Central memory CD4-positive, alpha-beta T cell (primary cell): ENCODE results near the gene NUP42.
"Not testable (repeated sequence)": the region's sequence is repeated elsewhere in the genome, so short reads cannot be mapped to it uniquely, and the experiment has no call there.

Experiments
- DNase-seq: peaks from one replicate; pipeline ENCODE4 v3.0.0; 2022
- total RNA-seq, 3 experiments: gene quantifications; one replicate each; lab custom pipeline; 2026; lab: John Stamatoyannopoulos, UW

NUP42 gene, protein sequence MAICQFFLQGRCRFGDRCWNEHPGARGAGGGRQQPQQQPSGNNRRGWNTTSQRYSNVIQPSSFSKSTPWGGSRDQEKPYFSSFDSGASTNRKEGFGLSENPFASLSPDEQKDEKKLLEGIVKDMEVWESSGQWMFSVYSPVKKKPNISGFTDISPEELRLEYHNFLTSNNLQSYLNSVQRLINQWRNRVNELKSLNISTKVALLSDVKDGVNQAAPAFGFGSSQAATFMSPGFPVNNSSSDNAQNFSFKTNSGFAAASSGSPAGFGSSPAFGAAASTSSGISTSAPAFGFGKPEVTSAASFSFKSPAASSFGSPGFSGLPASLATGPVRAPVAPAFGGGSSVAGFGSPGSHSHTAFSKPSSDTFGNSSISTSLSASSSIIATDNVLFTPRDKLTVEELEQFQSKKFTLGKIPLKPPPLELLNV
- 20.3 to 35.0 (median 34.9) reads per million in 3 experiments for total RNA-seq

GRCh38 chr7:23181684-23182553 is at the start of gene NUP42:
TSS of gene NUP42 (plus strand) at chr7:23182048. CDS start at chr7:23182086, 38 bp downstream.
- peak; percentile 93 for DNase-seq

GRCh38 chr7:23133797-23134196 is 48.1 kb upstream of the NUP42 start:
- DNase-seq: no peak

DNA sequence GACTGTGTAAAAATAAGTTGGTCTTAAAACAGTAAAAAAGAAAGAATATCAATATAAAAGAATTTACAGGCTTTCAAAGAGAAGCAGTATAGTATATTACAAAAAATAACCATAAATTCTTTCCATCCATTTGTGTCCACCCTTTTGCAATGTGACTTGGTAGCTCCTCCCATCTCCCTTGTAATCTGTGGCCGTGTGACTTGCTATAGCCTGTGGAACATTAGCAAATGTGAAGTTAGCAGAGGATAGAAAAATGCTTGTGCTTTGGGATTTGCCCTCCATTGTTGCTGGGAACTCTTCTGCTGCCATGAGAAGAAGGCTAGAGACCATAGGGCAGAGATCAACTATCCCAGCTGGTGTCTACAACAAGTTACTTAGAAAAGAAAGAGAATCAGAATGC is 46.1 kb upstream of the NUP42 start:
- no peak for DNase-seq

DNA sequence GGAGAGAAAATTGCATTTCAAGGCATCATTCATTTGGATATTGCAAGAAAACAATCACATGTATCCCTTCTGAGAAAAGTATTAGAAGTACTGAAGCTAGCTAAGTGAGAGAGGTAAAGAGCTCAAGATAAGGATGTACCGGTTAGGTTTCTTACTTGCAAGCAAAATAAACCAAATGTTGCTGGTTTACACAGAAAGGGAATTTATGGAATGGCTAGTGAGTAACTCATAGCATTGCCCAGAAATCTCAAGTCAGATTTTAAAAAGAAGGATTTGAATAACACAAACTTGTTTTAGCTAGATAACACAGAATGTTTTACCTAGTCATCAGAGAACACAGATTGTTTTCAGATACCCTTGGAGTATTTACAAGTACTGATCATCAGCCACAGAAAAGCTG is 45.6 kb upstream of the NUP42 start:
- DNase-seq: no peak

DNA sequence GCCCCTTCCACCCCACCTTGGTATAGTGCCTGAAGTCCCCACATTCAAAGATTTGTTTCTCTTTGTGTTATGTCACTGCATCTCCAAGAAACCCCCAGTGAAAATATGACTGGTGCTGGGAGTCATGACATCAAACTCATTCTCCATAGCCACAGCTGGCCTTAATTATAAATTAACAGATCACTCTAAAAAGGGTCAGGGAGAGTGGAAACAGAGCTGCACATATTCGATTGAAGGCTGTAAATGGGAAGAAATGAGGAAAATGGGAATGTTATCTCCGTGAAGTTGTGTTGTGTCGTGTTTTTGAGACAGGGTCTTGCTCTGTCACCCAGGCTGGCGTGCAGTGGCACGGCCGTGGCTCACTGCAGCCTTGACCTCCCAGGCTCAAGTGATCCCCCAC is 24.2 kb upstream of the NUP42 start:
- DNase-seq: no peak

DNA sequence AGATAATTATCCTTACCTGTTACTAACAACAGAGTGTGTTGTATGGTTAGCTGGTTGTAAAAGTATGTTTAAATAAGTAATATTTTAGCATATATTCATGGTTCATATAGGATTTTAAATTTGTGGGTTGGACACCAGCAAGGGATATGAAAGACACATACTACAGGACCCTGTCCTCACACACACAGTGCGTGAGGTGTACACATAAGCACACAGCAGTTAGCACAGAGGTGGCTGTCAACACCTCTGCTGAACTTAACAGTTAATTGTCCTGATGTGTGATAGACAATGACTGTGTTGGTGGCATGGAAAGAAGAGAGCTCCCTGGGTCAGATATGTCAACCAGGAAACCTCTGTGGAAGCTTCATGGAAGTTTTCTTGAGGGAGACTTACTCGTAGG is 23.3 kb upstream of the NUP42 start:
- DNase-seq: no peak

GRCh38 chr7:23161482-23161881 is 20.4 kb upstream of the NUP42 start:
- DNase-seq: no peak

DNA sequence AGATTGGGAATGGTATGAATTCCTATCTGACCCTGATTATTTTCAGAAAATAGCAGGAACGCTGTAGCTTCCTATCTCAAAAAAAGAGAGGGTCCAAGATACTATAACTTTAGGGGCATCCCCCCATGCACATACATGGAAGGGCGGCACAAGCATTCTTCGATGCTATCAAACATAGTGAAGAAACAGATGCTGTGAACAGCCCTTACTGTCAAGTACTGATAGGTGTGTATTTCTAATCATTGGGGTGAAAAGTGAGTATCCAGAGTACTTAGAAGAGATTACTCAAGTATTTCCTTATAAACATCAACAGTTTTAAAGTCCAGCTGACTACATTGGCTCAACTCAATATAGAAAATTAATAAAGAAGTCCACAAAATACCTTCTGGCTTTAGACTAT is 17.0 kb upstream of the NUP42 start:
- DNase-seq: no peak

DNA sequence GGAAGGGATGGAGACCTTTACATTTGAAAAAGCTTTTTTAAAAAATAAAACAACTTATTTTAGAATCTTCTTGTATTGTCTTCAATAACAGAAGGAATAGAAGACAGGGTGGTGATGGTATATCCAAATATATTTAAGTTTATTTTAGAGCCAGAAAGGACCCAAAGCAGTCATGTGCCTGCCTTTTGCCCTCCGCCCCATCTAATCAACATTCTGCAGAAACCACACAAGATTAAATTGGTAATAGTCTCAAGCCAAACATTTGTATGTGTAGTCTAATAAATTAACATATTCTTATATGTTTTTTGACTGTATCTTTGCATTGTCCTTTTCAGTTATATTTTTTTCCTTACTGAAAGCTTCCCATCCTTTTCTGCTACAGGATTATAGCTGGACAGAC is 16.5 kb upstream of the NUP42 start:
- no peak for DNase-seq

DNA sequence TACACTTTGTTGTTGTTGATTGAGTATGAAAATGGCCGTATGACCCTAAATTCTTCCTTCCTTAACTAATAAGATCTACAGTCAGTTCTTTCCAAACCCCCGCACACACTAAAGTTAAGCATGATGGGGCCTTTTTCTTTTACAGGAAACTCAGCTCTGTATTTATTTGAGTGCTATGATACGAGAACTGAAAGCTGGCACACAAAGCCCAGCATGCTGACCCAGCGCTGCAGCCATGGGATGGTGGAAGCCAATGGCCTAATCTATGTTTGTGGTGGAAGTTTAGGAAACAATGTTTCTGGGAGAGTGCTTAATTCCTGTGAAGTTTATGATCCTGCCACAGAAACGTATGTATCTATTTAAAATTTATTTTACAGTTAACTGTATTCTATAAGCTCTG is 14.2 kb upstream of the NUP42 start:
- no peak for DNase-seq

GRCh38 chr7:23168111-23168885 is 13.6 kb upstream of the NUP42 start:
- DNase-seq: no peak

GRCh38 chr7:23175938-23176337 is 5.9 kb upstream of the NUP42 start:
- no peak for DNase-seq

DNA sequence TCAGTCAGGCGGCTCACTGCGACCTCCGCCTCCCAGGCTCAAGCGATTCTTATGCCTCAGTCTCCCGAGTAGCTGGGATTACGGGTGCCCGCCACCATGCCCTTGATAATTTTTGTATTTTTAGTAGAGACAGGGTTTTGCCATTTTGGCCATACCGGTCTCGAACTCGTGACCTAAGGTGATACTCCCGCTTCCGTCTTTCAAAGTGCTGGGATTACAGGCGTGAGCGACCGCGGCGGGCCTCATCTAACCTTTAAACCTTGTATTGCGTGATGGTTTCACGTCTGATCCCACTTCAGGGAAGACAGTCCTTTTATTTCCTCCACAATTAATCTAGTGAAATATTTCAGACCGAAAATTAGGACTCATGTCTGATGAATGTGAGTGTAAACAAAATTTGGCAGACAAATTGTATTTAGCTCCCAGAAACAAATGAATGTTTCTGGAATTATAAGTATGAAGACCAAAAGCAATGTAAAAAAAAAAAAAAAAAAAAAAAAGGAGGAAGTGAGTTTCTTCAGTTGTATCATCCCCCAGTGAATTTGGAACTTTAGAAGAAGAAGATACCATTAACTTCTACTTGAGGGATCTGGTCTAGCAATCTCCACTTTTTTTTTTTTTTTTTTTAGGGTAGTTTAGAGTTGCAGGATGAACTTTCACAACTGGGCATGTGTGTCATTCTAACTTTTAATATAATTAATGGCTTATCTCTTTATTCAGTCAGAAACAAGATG is 1.6 kb downstream of the NUP42 start:
- no peak for DNase-seq

DNA sequence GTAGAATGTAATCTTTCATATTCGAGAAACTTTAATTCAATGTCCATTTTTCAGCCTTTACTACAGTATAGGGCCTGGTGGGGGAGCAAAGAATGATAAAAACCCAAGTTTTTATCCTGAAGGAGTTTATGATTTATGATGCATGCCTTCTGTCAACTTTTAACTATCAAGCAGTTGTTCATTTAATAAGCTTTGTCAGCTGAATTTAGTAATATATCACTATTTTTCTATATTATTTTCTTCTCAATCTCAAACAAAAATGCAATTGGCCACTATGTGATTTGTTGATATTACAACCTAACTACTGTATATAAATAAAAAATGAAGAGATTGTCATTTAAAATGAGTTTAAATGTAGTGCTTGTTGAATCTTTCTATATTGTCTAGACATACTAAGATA is 2.4 kb downstream of the NUP42 start:
- DNase-seq: no peak

- no peak for DNase-seq
Measured at GRCh38 chr7:23184709-23185359, 3.0 kb downstream of the NUP42 start.

GRCh38 chr7:23185980-23186379 is 4.1 kb downstream of the NUP42 start:
- DNase-seq: no peak

- DNase-seq: no peak
Measured at GRCh38 chr7:23191022-23191421, 9.2 kb downstream of the NUP42 start.

DNA sequence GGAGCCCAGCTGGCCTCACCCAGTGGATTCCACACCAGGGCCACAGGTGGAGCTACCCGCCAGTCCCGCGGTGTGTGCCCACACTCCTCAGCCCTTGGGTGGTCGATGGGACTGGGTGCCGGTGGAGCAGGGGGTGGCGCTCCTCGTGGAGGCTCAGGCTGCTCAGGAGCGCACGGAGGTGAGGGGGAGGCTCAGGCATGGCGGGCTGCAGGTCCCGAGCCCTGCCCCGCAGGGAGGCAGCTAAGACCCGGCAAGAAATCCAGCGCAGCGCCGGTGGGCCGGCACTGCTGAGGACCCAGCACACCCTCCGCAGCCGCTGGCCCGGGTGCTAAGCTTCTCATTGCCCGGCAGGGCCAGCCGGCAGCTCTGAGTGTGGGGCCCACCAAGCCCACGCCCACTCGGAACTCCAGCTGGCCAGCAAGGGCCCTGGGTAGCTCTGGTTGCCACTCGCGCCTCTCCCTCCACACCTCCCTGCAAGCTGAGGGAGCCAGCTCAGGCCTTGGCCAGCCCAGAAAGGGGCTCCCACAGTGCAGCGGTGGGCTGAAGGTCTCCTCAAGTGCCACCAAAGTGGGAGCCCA is 11.9 kb downstream of the NUP42 start:
- DNase-seq: not testable (repeated sequence)

- DNase-seq: no peak
Measured at GRCh38 chr7:23196306-23196705, 14.5 kb downstream of the NUP42 start.

DNA sequence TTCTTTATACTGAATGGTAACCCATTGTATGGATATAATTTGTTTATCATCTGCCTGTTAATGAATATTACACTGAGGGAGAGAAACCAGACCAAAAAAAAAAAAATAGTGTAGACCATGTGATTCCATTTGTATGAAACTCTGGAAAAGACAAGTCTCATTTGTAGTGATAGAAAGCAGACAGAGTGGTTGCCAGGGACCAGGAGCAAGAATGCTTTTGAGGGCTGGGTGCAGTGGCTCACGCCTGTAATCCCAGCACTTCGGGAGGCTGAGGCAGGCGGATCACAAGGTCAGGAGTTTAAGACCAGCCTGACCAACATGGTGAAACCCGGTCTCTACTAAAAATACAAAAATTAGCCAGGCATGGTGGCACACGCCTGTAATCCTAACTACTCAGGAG is 15.9 kb downstream of the NUP42 start:
- not testable (repeated sequence) for DNase-seq

DNA sequence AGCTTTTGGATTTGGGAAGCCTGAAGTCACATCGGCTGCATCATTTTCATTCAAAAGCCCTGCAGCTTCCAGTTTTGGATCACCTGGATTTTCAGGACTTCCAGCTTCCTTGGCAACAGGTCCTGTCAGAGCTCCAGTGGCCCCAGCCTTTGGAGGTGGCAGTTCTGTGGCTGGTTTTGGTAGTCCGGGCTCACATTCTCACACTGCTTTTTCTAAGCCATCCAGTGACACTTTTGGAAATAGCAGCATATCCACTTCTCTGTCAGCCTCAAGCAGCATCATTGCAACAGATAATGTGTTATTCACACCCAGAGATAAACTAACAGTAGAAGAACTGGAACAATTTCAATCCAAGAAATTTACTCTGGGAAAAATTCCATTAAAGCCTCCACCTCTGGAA is 18.5 kb downstream of the NUP42 start:
- no peak for DNase-seq
